MCF 10A (cell line): ENCODE data around the gene KATNBL1. TPM values are rescaled to one million over a fixed set of nuclear protein-coding genes. Genes with fewer than 3 reads are reported as not detected.

Experiments
- Bru-seq: library from RNA; stranded (reverse); fragments of 400-500 nt; gene quantifications from one replicate; lab custom pipeline; 2021; lab: Mats Ljungman, UMichigan
- BruChase-seq, 2 experiments: library from RNA; stranded (reverse); fragments of 400-500 nt; gene quantifications; one replicate each; lab custom pipeline; 2021; lab: Mats Ljungman, UMichigan
- BruUV-seq: library from RNA; stranded (reverse); fragments of 400-500 nt; replicated peaks from 2 replicates; lab custom pipeline; 2021; lab: Mats Ljungman, UMichigan
- CTCF ChIA-PET: fragments of 300-600 bp; sonication (Branson Sonifier 250); formaldehyde crosslinking; extraction: SDS; loops from one replicate; lab custom pipeline; 2021; ENCODE audit warnings: antibody characterized with exemption, inconsistent platforms; lab: Yijun Ruan, JAX
- POLR2A ChIA-PET: fragments of 300-600, 350-650 bp; sonication (Branson Sonifier 250); formaldehyde crosslinking; extraction: SDS; loops from one replicate; lab custom pipeline; 2020; ENCODE audit warnings: antibody characterized with exemption, inconsistent platforms; lab: Yijun Ruan, JAX
- DNase-seq: peaks from one replicate; pipeline ENCODE4 v3.0.0-alpha.2; 2018; ENCODE audit not compliant: unreplicated experiment
- H3K27ac Mint-ChIP-seq: one replicate; pipeline ENCODE4 v1.8.0; 2022; ENCODE audit warnings: mild to moderate bottlenecking, low read depth, mixed read lengths; ENCODE audit not compliant: unreplicated experiment
- H3K27me3 Mint-ChIP-seq: one replicate; pipeline ENCODE4 v1.8.0; 2022; ENCODE audit warnings: mixed read lengths; ENCODE audit not compliant: insufficient read depth, unreplicated experiment
- H3K36me3 Mint-ChIP-seq: one replicate; pipeline ENCODE4 v1.8.0; 2022; ENCODE audit warnings: mild to moderate bottlenecking, moderate library complexity, mixed read lengths; ENCODE audit not compliant: insufficient read depth, unreplicated experiment
- H3K4me1 Mint-ChIP-seq: one replicate; pipeline ENCODE4 v1.8.0; 2022; ENCODE audit warnings: mixed read lengths; ENCODE audit not compliant: insufficient read depth, unreplicated experiment
- H3K4me3 Mint-ChIP-seq: one replicate; pipeline ENCODE4 v1.8.0; 2022; ENCODE audit warnings: mild to moderate bottlenecking, moderate library complexity, mixed read lengths; ENCODE audit not compliant: unreplicated experiment
- H3K9me3 Mint-ChIP-seq: one replicate; pipeline ENCODE4 v1.8.0; 2022; ENCODE audit warnings: mixed read lengths; ENCODE audit not compliant: unreplicated experiment
- CTCF ChIP-seq: fragments of 200-600 bp; IDR thresholded peaks from one replicate; pipeline ENCODE4 v1.8.0; 2022; ENCODE audit warnings: antibody characterized with exemption, mild to moderate bottlenecking; ENCODE audit not compliant: unreplicated experiment
- intact Hi-C: fragments of 100-400 bp; cut with micrococcal nuclease; formaldehyde crosslinking; loops from 2 replicates; pipeline ENCODE4 v1.14.1; 2022
- long read RNA-seq: library from polyadenylated mRNA; stranded (forward); transcript quantifications from one replicate; pipeline ENCODE4 v2.0.0, GENCODE V29; 2022
- total RNA-seq: library from RNA; stranded (reverse); gene quantifications from 2 replicates; pipeline ENCODE4 v1.2.3, GENCODE V29; 2022

Gene KATNBL1
- total RNA-seq (38.2 and 47.6 TPM in 2 replicates), Bru-seq, nascent RNA (percentile 83 among the genes with signal in this experiment), BruChase-seq, experiment 1, labeled RNA remaining after a 6-hour chase (percentile 85 among the genes with signal in this experiment), BruChase-seq, experiment 2, labeled RNA remaining after a 2-hour chase (percentile 83 among the genes with signal in this experiment)
- long read RNA-seq, transcript KATNBL1-201 (10 exons, 2,723 nt): major isoform, 69 of 89 reads
- long read RNA-seq, partial matches to known transcripts: 0 of 89 reads
- long read RNA-seq, other reads (novel, unspliced or antisense): 20 of 89 reads

GRCh38 chr15:34209421-34210282 is at the start of gene KATNBL1:
TSS of gene KATNBL1 (minus strand) at chr15:34210096. CDS start at chr15:34163676, 46,420 bp downstream.
- peak; percentile 95 for DNase-seq
- Mint-ChIP-seq H3K27ac (peak within 1 kb of the TSS; percentile 93), H3K27me3 (no peaks in the 10 kb centered on the region), H3K4me1 (peaks cover 17% of the 10 kb centered on the region), H3K9me3 (no peaks in the 10 kb centered on the region), H3K36me3 (peaks cover 14% of the 10 kb centered on the region), H3K4me3 (peak within 1 kb of the TSS; percentile 80)
- TF ChIP-seq CTCF: peak; percentile 77
- intact Hi-C loops: loop anchor here (1.0 to 5.0 kb wide), 4 partner anchors 99 to 472 kb away; no protein-coding TSS in a partner anchor
- POLR2A ChIA-PET: interaction anchor here (0.6 to 3.9 kb wide), 26 partner anchors 9 to 374 kb away, joined by 3 to 32 read pairs (median 5); partner anchors contain the start of genes AVEN, EMC4, EMC7 and GOLGA8A
- CTCF ChIA-PET: interaction anchor here (0.6 to 5.0 kb wide), 27 partner anchors 11 to 615 kb away, joined by 3 to 64 read pairs (median 4); partner anchors contain the start of genes LPCAT4, NOP10 and NUTM1
- no TSS peak for BruUV-seq

DNA sequence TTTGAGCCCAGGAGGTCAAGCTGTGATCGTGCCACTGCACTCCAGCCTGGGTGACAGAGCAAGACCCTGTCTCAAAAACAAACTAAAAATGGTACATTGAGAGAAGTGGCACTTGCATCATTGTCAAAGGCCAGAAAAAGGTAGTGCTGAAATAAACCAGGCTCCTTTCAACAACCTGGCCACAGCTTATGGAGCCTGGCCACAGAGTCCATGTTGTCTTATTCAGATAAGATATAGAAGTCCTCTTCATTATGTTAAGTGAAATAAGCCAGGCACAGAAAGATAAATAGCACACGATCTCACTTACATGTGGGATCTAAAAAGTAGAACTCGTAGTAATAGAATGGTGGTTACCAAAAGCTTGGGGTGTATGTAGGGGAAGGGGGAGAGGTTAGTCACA is 49.7 kb upstream of the KATNBL1 start:
- H3K27me3 Mint-ChIP-seq: no peaks in the 10 kb centered on the region
- TF ChIP-seq CTCF: no peak
- intact Hi-C loops: no loop called here
- POLR2A ChIA-PET: interaction anchor here (0.7 kb wide), 1 partner anchor 84 kb away, joined by 3 read pairs; the partner anchor contains the start of genes NOP10 and NUTM1
- BruUV-seq: no TSS peak
- no peaks in the 10 kb centered on the region for H3K4me1 Mint-ChIP-seq
- no peaks in the 10 kb centered on the region for H3K9me3 Mint-ChIP-seq
- no peak overlapping the region for H3K4me3 Mint-ChIP-seq
- H3K27ac Mint-ChIP-seq: no peak overlapping the region
- DNase-seq: no peak
- peaks cover 17% of the 10 kb centered on the region for H3K36me3 Mint-ChIP-seq
- CTCF ChIA-PET: no interaction called here

DNA sequence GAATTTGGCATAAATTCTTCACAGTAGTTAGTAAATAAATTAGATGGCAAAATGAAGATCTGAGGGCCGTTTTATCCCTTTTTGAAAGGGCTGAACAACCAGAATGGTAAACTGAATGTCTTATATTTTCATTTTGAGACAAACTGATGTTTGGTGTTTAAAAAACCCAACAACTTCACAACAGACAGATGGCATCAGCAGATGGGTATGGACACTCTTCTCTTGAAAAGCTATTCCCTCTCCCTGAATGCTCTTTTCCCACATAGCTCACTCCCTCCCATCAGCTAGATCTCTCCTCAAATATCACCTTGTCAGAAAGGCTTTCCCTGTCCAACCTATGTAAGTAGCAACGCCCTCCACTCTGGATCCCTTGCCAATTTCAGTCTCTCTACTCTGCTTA is 48.3 kb upstream of the KATNBL1 start:
- ChIA-PET POLR2A (interaction anchor here (1.5 kb wide), 1 partner anchor 110 kb away, joined by 3 read pairs; no protein-coding TSS in a partner anchor), CTCF (interaction anchor here (0.5 to 1.3 kb wide), 2 partner anchors 110 to 1215 kb away, joined by 4 read pairs; no protein-coding TSS in a partner anchor)
- DNase-seq: no peak
- no TSS peak for BruUV-seq
- intact Hi-C loops: no loop called here
- Mint-ChIP-seq H3K27ac (no peak overlapping the region), H3K9me3 (no peaks in the 10 kb centered on the region), H3K36me3 (peaks cover 29% of the 10 kb centered on the region), H3K4me1 (no peaks in the 10 kb centered on the region), H3K4me3 (no peak overlapping the region), H3K27me3 (no peaks in the 10 kb centered on the region)
- TF ChIP-seq CTCF: no peak
